NT2/D1 (cell line): ENCODE measurements around the gene DYNC1LI2.

Experiments
- SUZ12 ChIP-seq: IDR thresholded peaks from 2 replicates; pipeline ENCODE4 v1.6.1; 2011; ENCODE audit not compliant: insufficient read length, insufficient read depth; ENCODE audit errors: extremely low read depth
- ZNF274 ChIP-seq: IDR thresholded peaks from 2 replicates; pipeline ENCODE4 v1.6.1; 2011; ENCODE audit warnings: mild to moderate bottlenecking, low read depth, low read length

DNA sequence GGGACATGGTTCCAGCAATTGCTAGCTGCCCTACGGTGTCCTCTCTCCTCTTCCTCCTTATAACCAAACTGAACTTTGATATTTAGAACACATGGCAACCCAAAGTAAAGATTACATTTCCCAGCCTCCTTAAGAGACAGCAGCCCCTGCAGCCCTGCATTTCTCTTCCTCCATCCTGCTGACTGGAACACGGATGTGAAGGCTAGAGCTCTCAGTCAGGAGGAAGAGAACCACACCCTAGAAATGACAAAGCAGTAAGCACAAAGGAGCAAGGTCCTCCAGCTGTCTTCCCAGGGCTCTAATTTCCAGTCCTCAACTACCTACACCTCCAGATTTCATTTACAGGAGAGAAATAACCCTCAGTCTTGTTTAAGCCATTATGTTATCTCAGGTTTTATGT lies 10.9 kb downstream of the DYNC1LI2 start:
- TF ChIP-seq SUZ12 (no peak), ZNF274 (no peak)
